ENCODE measurements around the gene SERPINA12. TPM values are rescaled to one million over a fixed set of nuclear protein-coding genes. Genes with fewer than 3 reads are reported as not detected.
A peak's percentile ranks its signal among the peaks of the same experiment; 100 is the strongest.

SERPINA12 gene
- total RNA-seq, 1 experiment from 2014 or later = not detected

GRCh38 chr14:94441531-94442205 lies 67.6 kb downstream of the SERPINA12 start:
- H3K9me3 Mint-ChIP-seq = peaks cover 28% of the 10 kb centered on the region
- H3K36me3 Mint-ChIP-seq = no peaks in the 10 kb centered on the region; the same call in 1 of the 2 replicates
- DNase-seq (ENCODE audit: low spot score) = no peak
- H3K4me1 Mint-ChIP-seq = peaks cover 5% of the 10 kb centered on the region; the same call in 1 of the 2 replicates
- no peak overlapping the region for H3K27ac Mint-ChIP-seq
- no peak for ATAC-seq
- H3K4me3 Mint-ChIP-seq = no peak overlapping the region
- CTCF ChIA-PET = interaction anchor here (0.6 kb wide), 1 partner anchor 261 kb away, joined by 3 read pairs; no protein-coding TSS in a partner anchor
- H3K27me3 Mint-ChIP-seq (ENCODE audit: low read depth) = no peaks in the 10 kb centered on the region
- no peak for TF ChIP-seq ZBTB21 (CRISPR knock-in tag; IDR thresholded peaks at IDR 0.05; ENCODE audit: borderline replicate concordance)
- no peak for TF ChIP-seq MLX (CRISPR knock-in tag; IDR thresholded peaks at IDR 0.05)
- TF ChIP-seq FOXK1 (CRISPR knock-in tag; IDR thresholded peaks at IDR 0.05) = no peak
- TF ChIP-seq SOX15 (CRISPR knock-in tag; IDR thresholded peaks at IDR 0.05) = no peak
- no peak for TF ChIP-seq CREB1 (CRISPR knock-in tag; IDR thresholded peaks at IDR 0.05)
- TF ChIP-seq NR1H2 (CRISPR knock-in tag; IDR thresholded peaks at IDR 0.05) = no peak
- TF ChIP-seq PRDM15 (CRISPR knock-in tag; IDR thresholded peaks at IDR 0.05) = no peak
- TF ChIP-seq, protein P1, sequence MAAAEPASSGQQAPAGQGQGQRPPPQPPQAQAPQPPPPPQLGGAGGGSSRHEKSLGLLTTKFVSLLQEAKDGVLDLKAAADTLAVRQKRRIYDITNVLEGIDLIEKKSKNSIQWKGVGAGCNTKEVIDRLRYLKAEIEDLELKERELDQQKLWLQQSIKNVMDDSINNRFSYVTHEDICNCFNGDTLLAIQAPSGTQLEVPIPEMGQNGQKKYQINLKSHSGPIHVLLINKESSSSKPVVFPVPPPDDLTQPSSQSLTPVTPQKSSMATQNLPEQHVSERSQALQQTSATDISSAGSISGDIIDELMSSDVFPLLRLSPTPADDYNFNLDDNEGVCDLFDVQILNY (CRISPR knock-in tag; IDR thresholded peaks at IDR 0.05) = no peak
- POLR2A ChIA-PET = no interaction called here

DNA sequence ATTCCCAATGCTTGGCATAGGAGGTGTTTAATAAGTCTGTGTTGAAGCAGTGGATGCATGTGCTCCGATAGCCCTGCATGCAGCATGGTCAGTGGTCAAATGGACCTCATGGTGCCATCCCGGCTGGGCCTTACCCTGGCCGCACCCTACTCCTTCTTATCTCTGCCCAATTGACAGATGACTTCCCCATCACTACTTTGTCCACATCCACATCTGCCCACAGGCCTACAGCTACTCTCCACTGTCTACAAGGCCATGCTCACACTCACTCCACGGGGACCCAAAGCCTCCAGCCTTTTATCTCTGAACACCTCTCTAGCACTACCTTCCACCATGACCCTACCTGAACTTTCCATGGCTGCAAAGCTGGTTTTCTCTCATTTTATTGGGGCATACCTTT lies 68.1 kb downstream of the SERPINA12 start:
- H3K9me3 Mint-ChIP-seq = peaks cover 33% of the 10 kb centered on the region
- no peak for TF ChIP-seq ZNF263 (CRISPR knock-in tag; IDR thresholded peaks at IDR 0.05; ENCODE audit: low read depth)
- TF ChIP-seq, protein P2, sequence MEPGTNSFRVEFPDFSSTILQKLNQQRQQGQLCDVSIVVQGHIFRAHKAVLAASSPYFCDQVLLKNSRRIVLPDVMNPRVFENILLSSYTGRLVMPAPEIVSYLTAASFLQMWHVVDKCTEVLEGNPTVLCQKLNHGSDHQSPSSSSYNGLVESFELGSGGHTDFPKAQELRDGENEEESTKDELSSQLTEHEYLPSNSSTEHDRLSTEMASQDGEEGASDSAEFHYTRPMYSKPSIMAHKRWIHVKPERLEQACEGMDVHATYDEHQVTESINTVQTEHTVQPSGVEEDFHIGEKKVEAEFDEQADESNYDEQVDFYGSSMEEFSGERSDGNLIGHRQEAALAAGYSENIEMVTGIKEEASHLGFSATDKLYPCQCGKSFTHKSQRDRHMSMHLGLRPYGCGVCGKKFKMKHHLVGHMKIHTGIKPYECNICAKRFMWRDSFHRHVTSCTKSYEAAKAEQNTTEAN (CRISPR knock-in tag; IDR thresholded peaks at IDR 0.05) = no peak

GRCh38 chr14:94439453-94440057 lies 69.7 kb downstream of the SERPINA12 start:
- no peak for DNase-seq (ENCODE audit: low spot score)
- ChIA-PET POLR2A (no interaction called here), CTCF (no interaction called here)
- Mint-ChIP-seq H3K9me3 (peaks cover 47% of the 10 kb centered on the region), H3K4me3 (no peak overlapping the region), H3K27me3 (ENCODE audit: low read depth) (no peaks in the 10 kb centered on the region), H3K36me3 (peaks cover 11% of the 10 kb centered on the region), H3K4me1 (peaks cover 5% of the 10 kb centered on the region; the same call in 1 of the 2 replicates), H3K27ac (no peak overlapping the region)
- ATAC-seq = peak; percentile 51; the same call in 1 of the 2 replicates
- no peak for TF ChIP-seq CREB1 (CRISPR knock-in tag; IDR thresholded peaks at IDR 0.05)
- TF ChIP-seq KAT7 (CRISPR knock-in tag; IDR thresholded peaks at IDR 0.05; ENCODE audit: borderline replicate concordance) = no peak
- no peak for TF ChIP-seq NFYB (CRISPR knock-in tag; conservative IDR thresholded peaks at IDR 0.05; ENCODE audit: low read depth)
- no peak for TF ChIP-seq MAX (CRISPR knock-in tag; IDR thresholded peaks at IDR 0.05)
- TF ChIP-seq, protein P3, sequence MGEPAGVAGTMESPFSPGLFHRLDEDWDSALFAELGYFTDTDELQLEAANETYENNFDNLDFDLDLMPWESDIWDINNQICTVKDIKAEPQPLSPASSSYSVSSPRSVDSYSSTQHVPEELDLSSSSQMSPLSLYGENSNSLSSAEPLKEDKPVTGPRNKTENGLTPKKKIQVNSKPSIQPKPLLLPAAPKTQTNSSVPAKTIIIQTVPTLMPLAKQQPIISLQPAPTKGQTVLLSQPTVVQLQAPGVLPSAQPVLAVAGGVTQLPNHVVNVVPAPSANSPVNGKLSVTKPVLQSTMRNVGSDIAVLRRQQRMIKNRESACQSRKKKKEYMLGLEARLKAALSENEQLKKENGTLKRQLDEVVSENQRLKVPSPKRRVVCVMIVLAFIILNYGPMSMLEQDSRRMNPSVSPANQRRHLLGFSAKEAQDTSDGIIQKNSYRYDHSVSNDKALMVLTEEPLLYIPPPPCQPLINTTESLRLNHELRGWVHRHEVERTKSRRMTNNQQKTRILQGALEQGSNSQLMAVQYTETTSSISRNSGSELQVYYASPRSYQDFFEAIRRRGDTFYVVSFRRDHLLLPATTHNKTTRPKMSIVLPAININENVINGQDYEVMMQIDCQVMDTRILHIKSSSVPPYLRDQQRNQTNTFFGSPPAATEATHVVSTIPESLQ (CRISPR knock-in tag; IDR thresholded peaks at IDR 0.05) = no peak
- TF ChIP-seq FOXP1 (CRISPR knock-in tag; IDR thresholded peaks at IDR 0.05; ENCODE audit: borderline replicate concordance) = no peak
- TF ChIP-seq NR2C2 (CRISPR knock-in tag; IDR thresholded peaks at IDR 0.05) = no peak
- TF ChIP-seq ZNF138 (CRISPR knock-in tag; conservative IDR thresholded peaks at IDR 0.05) = no peak
- TF ChIP-seq JUN (CRISPR knock-in tag; IDR thresholded peaks at IDR 0.05) = no peak

More for the DNA sequence above, 68.1 kb downstream of the SERPINA12 start:
- Mint-ChIP-seq H3K36me3 (peaks cover 2% of the 10 kb centered on the region; the same call in 1 of the 2 replicates), H3K4me1 (peaks cover 5% of the 10 kb centered on the region; the same call in 1 of the 2 replicates), H3K27ac (no peak overlapping the region), H3K27me3 (ENCODE audit: low read depth) (no peaks in the 10 kb centered on the region), H3K4me3 (no peak overlapping the region)
- DNase-seq (ENCODE audit: low spot score) (no peak), ATAC-seq (no peak)
- ChIA-PET CTCF (interaction anchor here (0.6 kb wide), 1 partner anchor 261 kb away, joined by 3 read pairs; no protein-coding TSS in a partner anchor), POLR2A (no interaction called here)
